Esophagus squamous epithelium (tissue), 4 donors: ENCODE measurements around the gene SCIMP.

Source experiments
- CTCF ChIP-seq, 6 experiments: fragments of 450-650 bp in 4 of 6; fragments of 200-600 bp in 2 of 6; sonication (generic) in 2 of 6; IDR thresholded peaks; one replicate each; pipeline ENCODE4 v1.5.1; 2016 to 2019; ENCODE audit warnings: antibody characterized with exemption in 6 of 6, mild to moderate bottlenecking in 4 of 6, moderate library complexity in 4 of 6
- POLR2A ChIP-seq, 4 donors: fragments of 450-650 bp; IDR thresholded peaks; one replicate each; pipeline ENCODE4 v1.6.1; 2017; ENCODE audit warnings: antibody characterized with exemption in 4 of 4, mild to moderate bottlenecking in 4 of 4, moderate library complexity in 3 of 4

GRCh38 chr17:5183410-5183793 lies 51.3 kb downstream of the SCIMP start:
- no peak for TF ChIP-seq CTCF (IDR thresholded peaks at IDR 0.05)
- no peak for TF ChIP-seq POLR2A (IDR thresholded peaks at IDR 0.05)
